Thoracic aorta (tissue), 2 donors: ENCODE measurements around the gene ADAMTSL1. TPM values are rescaled to one million over a fixed set of nuclear protein-coding genes. Genes with fewer than 3 reads are reported as not detected.

ENCODE experiments used
- ATAC-seq: fragments of 150-250 bp; one replicate; pipeline ENCODE4 v1.8.0; 2017; ENCODE audit warnings: low read depth; ENCODE audit not compliant: insufficient number of reproducible peaks, low FRiP score
- DNase-seq: peaks from one replicate; pipeline ENCODE4 v3.0.0-alpha.2; 2020; ENCODE audit warnings: low spot score
- H3K27ac ChIP-seq, 2 donors: fragments of 200-600 bp; sonication (generic); 1 replicate in 1 of 2; 2 replicates in 1 of 2; pipeline ENCODE4 v1.5.1; 2016; ENCODE audit warnings: mild to moderate bottlenecking in 2 of 2, moderate library complexity in 2 of 2
- H3K27me3 ChIP-seq: fragments of 200-600 bp; sonication (generic); replicated peaks from 2 replicates; pipeline ENCODE4 v1.6.0; 2016; ENCODE audit warnings: mild to moderate bottlenecking; ENCODE audit not compliant: insufficient read depth
- H3K36me3 ChIP-seq: fragments of 200-600 bp; sonication (generic); one replicate; pipeline ENCODE4 v1.5.1; 2016
- H3K4me1 ChIP-seq, 2 donors: fragments of 200-600 bp; sonication (generic); 1 replicate in 1 of 2; 2 replicates in 1 of 2; pipeline versions ENCODE4 v1.5.1 to v1.6.0; 2016; ENCODE audit warnings: low read depth in 2 of 2, mild to moderate bottlenecking in 1 of 2; ENCODE audit not compliant: control insufficient read depth in 1 of 2
- H3K4me3 ChIP-seq: fragments of 200-600 bp; sonication (generic); 2 replicates; pipeline ENCODE4 v1.5.1; 2016; ENCODE audit warnings: mild to moderate bottlenecking
- H3K9me3 ChIP-seq: fragments of 200-600 bp; sonication (generic); 2 replicates; pipeline ENCODE4 v1.5.1; 2016
- CTCF ChIP-seq: fragments of 200-600 bp; sonication (generic); IDR thresholded peaks from one replicate; pipeline ENCODE4 v1.5.1; 2019; ENCODE audit warnings: antibody characterized with exemption
- total RNA-seq, 2 donors: library from RNA; depleted of rRNA; stranded (reverse); fragments of >200 nt; gene quantifications; one replicate each; pipeline versions ENCODE4 v1.1.0 to v1.2.3, GENCODE V29; 2016

Gene ADAMTSL1
- total RNA-seq, 2 donors from 2014 or later: 61.4 to 75.5 TPM

- peak overlapping the region; percentile 65 for H3K4me3 ChIP-seq
- no peaks in the 10 kb centered on the region for H3K27me3 ChIP-seq
- no peak for DNase-seq
- no peaks in the 10 kb centered on the region for H3K36me3 ChIP-seq
- ATAC-seq: no peak
- TF ChIP-seq CTCF: no peak
- peaks cover 22 to 54% of the 10 kb centered on the region in 2 donors for H3K4me1 ChIP-seq
- H3K9me3 ChIP-seq: no peaks in the 10 kb centered on the region
- H3K27ac ChIP-seq: peak overlapping the region; percentile 86 to 96
These were observed 15.9 kb downstream of the ADAMTSL1 start for GRCh38 chr9:18489861-18490260.

- H3K4me1 ChIP-seq: peaks cover 22 to 58% of the 10 kb centered on the region in 2 donors
- peak; percentile 60 for DNase-seq
These were observed 16.9 kb downstream of the ADAMTSL1 start for GRCh38 chr9:18490641-18491370.

GRCh38 chr9:18492612-18493011, 18.7 kb downstream of the ADAMTSL1 start:
- H3K4me1 ChIP-seq: peaks cover 22 to 73% of the 10 kb centered on the region in 2 donors
- no peak for ATAC-seq
- H3K27ac ChIP-seq: peak overlapping the region; percentile 86 to 96

More at GRCh38 chr9:18490641-18491370, 16.9 kb downstream of the ADAMTSL1 start:
- peak; percentile 78 for ATAC-seq
- Histone ChIP-seq H3K36me3 (no peaks in the 10 kb centered on the region), H3K4me3 (peak overlapping the region; percentile 65), H3K27ac (peak overlapping the region; percentile 86 to 96), H3K9me3 (no peaks in the 10 kb centered on the region), H3K27me3 (no peaks in the 10 kb centered on the region)
- no peak for TF ChIP-seq CTCF

GRCh38 chr9:18493451-18493993, 19.6 kb downstream of the ADAMTSL1 start:
- no peaks in the 10 kb centered on the region for H3K27me3 ChIP-seq
- DNase-seq: no peak
- H3K9me3 ChIP-seq: no peaks in the 10 kb centered on the region
- no peak for ATAC-seq
- no peaks in the 10 kb centered on the region for H3K36me3 ChIP-seq
- H3K4me1 ChIP-seq: peaks cover 27 to 82% of the 10 kb centered on the region in 2 donors
- no peak overlapping the region for H3K4me3 ChIP-seq
- TF ChIP-seq CTCF: no peak
- peak overlapping the region; percentile 86 to 96 for H3K27ac ChIP-seq

More at GRCh38 chr9:18492612-18493011, 18.7 kb downstream of the ADAMTSL1 start:
- no peak for DNase-seq
- TF ChIP-seq CTCF: no peak
- Histone ChIP-seq H3K9me3 (no peaks in the 10 kb centered on the region), H3K27me3 (no peaks in the 10 kb centered on the region), H3K4me3 (no peak overlapping the region), H3K36me3 (no peaks in the 10 kb centered on the region)

GRCh38 chr9:18495065-18495464, 21.1 kb downstream of the ADAMTSL1 start:
- Histone ChIP-seq H3K36me3 (no peaks in the 10 kb centered on the region), H3K4me3 (no peak overlapping the region), H3K9me3 (no peaks in the 10 kb centered on the region), H3K4me1 (peaks cover 31 to 81% of the 10 kb centered on the region in 2 donors), H3K27ac (peak overlapping the region in 1 of 2 donors; percentile 96), H3K27me3 (no peaks in the 10 kb centered on the region)
- TF ChIP-seq CTCF: no peak
- DNase-seq (no peak), ATAC-seq (no peak)
